Erythroblast (primary cell): ENCODE measurements around the gene HGF.

ENCODE experiments used
- GATA1 ChIP-seq: IDR thresholded peaks from 2 replicates; pipeline ENCODE4 v1.6.1; 2011; ENCODE audit warnings: low read depth, mild to moderate bottlenecking, control low read depth, low read length, moderate library complexity
- POLR2A ChIP-seq: IDR thresholded peaks from 2 replicates; pipeline ENCODE4 v1.6.1; 2011; ENCODE audit warnings: mild to moderate bottlenecking, low read length

DNA sequence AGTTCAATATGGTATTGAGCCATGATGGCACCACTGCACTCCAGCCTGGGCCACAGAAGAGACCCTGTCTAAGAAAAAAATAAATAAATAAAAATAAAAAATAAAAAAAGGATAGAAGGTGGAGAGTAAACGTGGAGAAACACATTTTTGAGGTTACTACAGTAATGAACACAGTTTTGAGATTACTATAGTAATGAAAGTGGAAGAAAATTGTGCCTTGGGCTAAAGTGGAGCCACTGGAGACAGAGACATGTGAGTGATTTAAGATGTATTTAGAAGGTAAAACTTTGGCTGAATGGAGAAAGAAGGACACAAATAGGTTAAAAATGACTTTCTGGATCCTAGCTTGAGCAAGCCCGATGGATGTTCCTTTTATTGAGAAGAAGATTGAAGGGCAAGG, 76.8 kb downstream of the HGF start:
- TF ChIP-seq POLR2A (no peak), GATA1 (no peak)
